Measurements from ENCODE around the gene TMEM89. TPM values are rescaled to one million over a fixed set of nuclear protein-coding genes. Genes with fewer than 3 reads are reported as not detected.

TMEM89 gene
- total and polyA plus RNA-seq, 2 of the 13 experiments (the other 11 are each of a cell fraction or from before 2014, with no cell fraction given), result 0.31 to 0.59 TPM

DNA sequence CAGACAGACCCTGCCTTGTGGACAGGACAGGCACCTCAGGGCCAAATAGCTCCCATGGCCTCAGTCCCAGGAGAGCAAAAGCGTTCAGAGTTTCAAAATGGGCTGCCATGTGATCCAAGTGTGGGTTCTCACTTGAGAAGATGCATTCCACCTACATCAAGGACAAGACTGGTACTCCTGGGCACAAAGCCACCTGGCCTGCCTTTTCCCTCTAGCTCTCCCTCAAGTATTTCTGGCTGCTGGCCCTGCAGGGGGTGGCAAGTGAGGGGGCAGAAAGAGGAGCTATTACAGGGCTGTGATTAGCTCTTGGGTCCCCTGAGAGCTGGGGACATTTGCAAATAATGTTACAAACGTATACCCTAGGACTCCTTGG is 20.0 kb downstream of the TMEM89 start:
- CTCF ChIA-PET (ENCODE audit: low intra/inter-chr PET ratio, low total read pairs), result no interaction called here
- no peak overlapping the region for H3K4me2 ChIP-seq (ENCODE audit: low read depth, low read length)
- BruUV-seq (replicated peaks), result no TSS peak
- POLR2A ChIA-PET, result interaction anchor here (1.2 kb wide), 1 partner anchor 33 kb away, joined by 3 read pairs; the partner anchor contains the start of gene SLC26A6
- H4K20me1 ChIP-seq (ENCODE audit: insufficient read depth, low read length), result peaks cover 14% of the 10 kb centered on the region; the same call in 1 of the 2 replicates
- no peak overlapping the region for H3K27ac ChIP-seq (ENCODE audit: extremely low read length, insufficient read depth, low read length)
- ATAC-seq (no peak), DNase-seq (ENCODE audit: low spot score) (no peak), FAIRE-seq (no peak)
- H3K79me2 ChIP-seq (ENCODE audit: insufficient read depth, low read length), result no peaks in the 10 kb centered on the region
- H3K4me1 ChIP-seq (ENCODE audit: insufficient read depth, low read length), result peaks cover 27% of the 10 kb centered on the region
- no peak overlapping the region for H2AFZ ChIP-seq (ENCODE audit: low read length)
- intact Hi-C loops (cut with micrococcal nuclease; ENCODE audit: unreplicated experiment), result no loop called here
- 100% methylated on average over 2 of the region's 2 CpGs for WGBS (ENCODE audit: low lambda C conversion rate)
- in situ Hi-C loops (cut with HindIII; ENCODE audit: extremely low pct_ligation_motif_present, low pct_unique_long_range_greater_than_20kb), result no loop called here
- H3K9ac ChIP-seq (ENCODE audit: insufficient read depth, low read depth, low read length), result no peak overlapping the region
- H3K27me3 ChIP-seq (ENCODE audit: control insufficient read depth in 1 of 2, insufficient read depth in 2 of 2, low read length in 2 of 2), result no peaks in the 10 kb centered on the region
- H3K36me3 ChIP-seq (replicated peaks in 1 of 2; ENCODE audit: control insufficient read depth in 1 of 2, insufficient read depth in 2 of 2, low read length in 2 of 2), result peaks cover 52 to 84% of the 10 kb centered on the region in 2 experiments
- no peak overlapping the region for H3K4me3 ChIP-seq (replicated peaks in 1 of 3; ENCODE audit: insufficient read depth in 1 of 3, low read depth in 2 of 3, low read length in 3 of 3)
- TF ChIP-seq, protein P1, sequence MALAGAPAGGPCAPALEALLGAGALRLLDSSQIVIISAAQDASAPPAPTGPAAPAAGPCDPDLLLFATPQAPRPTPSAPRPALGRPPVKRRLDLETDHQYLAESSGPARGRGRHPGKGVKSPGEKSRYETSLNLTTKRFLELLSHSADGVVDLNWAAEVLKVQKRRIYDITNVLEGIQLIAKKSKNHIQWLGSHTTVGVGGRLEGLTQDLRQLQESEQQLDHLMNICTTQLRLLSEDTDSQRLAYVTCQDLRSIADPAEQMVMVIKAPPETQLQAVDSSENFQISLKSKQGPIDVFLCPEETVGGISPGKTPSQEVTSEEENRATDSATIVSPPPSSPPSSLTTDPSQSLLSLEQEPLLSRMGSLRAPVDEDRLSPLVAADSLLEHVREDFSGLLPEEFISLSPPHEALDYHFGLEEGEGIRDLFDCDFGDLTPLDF (CRISPR knock-in tag; IDR thresholded peaks at IDR 0.05), result no peak
- TF ChIP-seq, protein P2, sequence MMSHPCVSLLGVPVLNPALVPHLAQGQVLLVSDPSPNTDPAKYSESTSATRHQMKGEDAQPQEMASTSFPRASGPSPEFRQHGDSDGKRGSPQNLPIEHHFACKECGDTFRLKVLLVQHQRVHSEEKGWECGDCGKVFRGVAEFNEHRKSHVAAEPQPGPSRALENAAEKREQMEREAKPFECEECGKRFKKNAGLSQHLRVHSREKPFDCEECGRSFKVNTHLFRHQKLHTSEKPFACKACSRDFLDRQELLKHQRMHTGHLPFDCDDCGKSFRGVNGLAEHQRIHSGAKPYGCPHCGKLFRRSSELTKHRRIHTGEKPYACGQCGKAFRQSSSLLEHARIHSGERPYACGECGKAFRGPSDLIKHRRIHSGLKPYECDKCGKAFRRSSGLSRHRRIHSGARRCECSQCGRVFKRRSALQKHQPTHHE (CRISPR knock-in tag; IDR thresholded peaks at IDR 0.05; ENCODE audit: borderline replicate concordance), result no peak
- TF ChIP-seq POLR2A (IDR thresholded peaks at IDR 0.05; ENCODE audit: insufficient read depth in 1 of 2, low read depth in 2 of 2, low read length in 2 of 2), result no peak
- TF ChIP-seq KLF15 (CRISPR knock-in tag; IDR thresholded peaks at IDR 0.05; ENCODE audit: borderline replicate concordance), result no peak
- TF ChIP-seq ZC3H4 (CRISPR knock-in tag; IDR thresholded peaks at IDR 0.05; ENCODE audit: borderline replicate concordance), result no peak
- TF ChIP-seq, protein P3, sequence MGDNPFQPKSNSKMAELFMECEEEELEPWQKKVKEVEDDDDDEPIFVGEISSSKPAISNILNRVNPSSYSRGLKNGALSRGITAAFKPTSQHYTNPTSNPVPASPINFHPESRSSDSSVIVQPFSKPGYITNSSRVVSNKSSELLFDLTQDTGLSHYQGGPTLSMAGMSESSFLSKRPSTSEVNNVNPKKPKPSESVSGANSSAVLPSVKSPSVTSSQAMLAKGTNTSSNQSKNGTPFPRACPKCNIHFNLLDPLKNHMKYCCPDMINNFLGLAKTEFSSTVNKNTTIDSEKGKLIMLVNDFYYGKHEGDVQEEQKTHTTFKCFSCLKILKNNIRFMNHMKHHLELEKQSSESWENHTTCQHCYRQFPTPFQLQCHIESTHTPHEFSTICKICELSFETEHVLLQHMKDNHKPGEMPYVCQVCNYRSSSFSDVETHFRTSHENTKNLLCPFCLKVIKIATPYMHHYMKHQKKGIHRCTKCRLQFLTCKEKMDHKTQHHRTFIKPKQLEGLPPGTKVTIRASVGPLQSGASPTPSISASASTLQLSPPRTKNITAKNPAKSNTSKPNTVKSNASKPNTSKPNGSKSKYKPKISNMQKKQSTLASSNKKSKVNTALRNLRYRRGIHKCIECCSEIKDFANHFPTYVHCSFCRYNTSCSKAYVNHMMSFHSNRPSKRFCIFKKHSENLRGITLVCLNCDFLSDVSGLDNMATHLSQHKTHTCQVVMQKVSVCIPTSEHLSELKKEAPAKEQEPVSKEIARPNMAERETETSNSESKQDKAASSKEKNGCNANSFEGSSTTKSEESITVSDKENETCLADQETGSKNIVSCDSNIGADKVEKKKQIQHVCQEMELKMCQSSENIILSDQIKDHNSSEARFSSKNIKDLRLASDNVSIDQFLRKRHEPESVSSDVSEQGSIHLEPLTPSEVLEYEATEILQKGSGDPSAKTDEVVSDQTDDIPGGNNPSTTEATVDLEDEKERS (CRISPR knock-in tag; IDR thresholded peaks at IDR 0.05), result no peak
- no peak for TF ChIP-seq HNRNPL (IDR thresholded peaks at IDR 0.05; ENCODE audit: low read depth, low read length)
- H3K9me3 ChIP-seq (ENCODE audit: low read length), result no peaks in the 10 kb centered on the region
